ENCODE data around the gene STAT2.
"Not testable (repeated sequence)": the region's sequence is repeated elsewhere in the genome, so short reads cannot be mapped to it uniquely, and the experiment has no call there.

Gene STAT2

GRCh38 chr12:56361487-56362129 is 1.7 kb upstream of the STAT2 start:
- DNase-seq, result no peak

GRCh38 chr12:56358836-56359532 is 923 bp downstream of the STAT2 start:
- DNase-seq, result peak in 1 of 2 donors; percentile 46

GRCh38 chr12:56351325-56351724 is 8.6 kb downstream of the STAT2 start:
- DNase-seq, result no peak

- DNase-seq, result no peak
Measured at GRCh38 chr12:56350662-56351061, 9.2 kb downstream of the STAT2 start.

GRCh38 chr12:56348776-56349175 is 11.1 kb downstream of the STAT2 start:
- no peak for DNase-seq

- not testable (repeated sequence) for DNase-seq
Measured at GRCh38 chr12:56347255-56347654, 12.7 kb downstream of the STAT2 start.

- no peak for DNase-seq
Measured at GRCh38 chr12:56346675-56347074, 13.2 kb downstream of the STAT2 start.

- not testable (repeated sequence) for DNase-seq
Measured at GRCh38 chr12:56342290-56342689, 17.6 kb downstream of the STAT2 start.

- DNase-seq, result no peak
Measured at GRCh38 chr12:56341616-56342015, 18.3 kb downstream of the STAT2 start.

- no peak for DNase-seq
Measured at GRCh38 chr12:56339158-56339422, 20.8 kb downstream of the STAT2 start.

GRCh38 chr12:56338308-56339157 is 21.4 kb downstream of the STAT2 start, which contains the start of gene IL23A:
TSS of gene IL23A (plus strand) at chr12:56338884. CDS start at chr12:56339045, 161 bp downstream.
- DNase-seq, result peak in 1 of 2 donors; percentile 1

- DNase-seq, result peak in 1 of 2 donors; percentile 9
Measured at GRCh38 chr12:56337753-56338251, 22.1 kb downstream of the STAT2 start.

- DNase-seq, result no peak
Measured at GRCh38 chr12:56336361-56337167, 23.3 kb downstream of the STAT2 start.

GRCh38 chr12:56335527-56335926 is 24.4 kb downstream of the STAT2 start:
- DNase-seq, result not testable (repeated sequence)

GRCh38 chr12:56334490-56334793 is 25.5 kb downstream of the STAT2 start:
- DNase-seq, result no peak

GRCh38 chr12:56333679-56334489 is 26.0 kb downstream of the STAT2 start, which contains the start of gene PAN2:
TSS of gene PAN2 (minus strand) at chr12:56334000. CDS start at chr12:56333094, 906 bp downstream.
- DNase-seq, result peak; percentile 88 to 97

- peak in 1 of 2 donors; percentile 68 for DNase-seq
Measured at GRCh38 chr12:56333197-56333678, 26.7 kb downstream of the STAT2 start.

- no peak for DNase-seq
Measured at GRCh38 chr12:56332512-56333196, 27.3 kb downstream of the STAT2 start.

GRCh38 chr12:56330936-56331490 is 28.9 kb downstream of the STAT2 start:
- no peak for DNase-seq

GRCh38 chr12:56326533-56326932 is 33.4 kb downstream of the STAT2 start:
- DNase-seq, result no peak

- no peak for DNase-seq
Measured at GRCh38 chr12:56326126-56326525, 33.8 kb downstream of the STAT2 start.
